Mesothelial cell of epicardium (in vitro differentiated cells): ENCODE results near the gene BFSP2. TPM values are rescaled to one million over a fixed set of nuclear protein-coding genes. Genes with fewer than 3 reads are reported as not detected.

Experiments
- total RNA-seq: library from RNA; stranded (reverse); gene quantifications from 3 replicates; pipeline ENCODE4 v1.2.1, GENCODE V29; 2021

BFSP2 gene
- total RNA-seq, 1 donor from 2014 or later, result not detected

Other genes with a start within 250 kb of the BFSP2 start
- 127 to 135 TPM (median 132 TPM) in 3 replicates for gene CDV3, start 173.6 kb downstream of the BFSP2 start, total RNA-seq